Subcutaneous adipose tissue (tissue), 4 donors: ENCODE results near the gene POLR3GL. TPM values are rescaled to one million over a fixed set of nuclear protein-coding genes. Genes with fewer than 3 reads are reported as not detected.

Experiments
- total RNA-seq, 4 donors: library from RNA; depleted of rRNA; stranded (reverse); fragments of >200 nt; gene quantifications; one replicate each; pipeline ENCODE4 v1.1.0, GENCODE V29; 2016
- TF ChIP-seq, protein P1 (sequence below): fragments of 450-650 bp; IDR thresholded peaks from one replicate; pipeline ENCODE4 v1.5.1; 2016; ENCODE audit warnings: low read depth, mild to moderate bottlenecking, control low read depth, antibody characterized with exemption, moderate library complexity

The POLR3GL gene
- total RNA-seq, 4 donors from 2014 or later, result 19.6 to 39.9 (median 32.8) TPM

DNA sequence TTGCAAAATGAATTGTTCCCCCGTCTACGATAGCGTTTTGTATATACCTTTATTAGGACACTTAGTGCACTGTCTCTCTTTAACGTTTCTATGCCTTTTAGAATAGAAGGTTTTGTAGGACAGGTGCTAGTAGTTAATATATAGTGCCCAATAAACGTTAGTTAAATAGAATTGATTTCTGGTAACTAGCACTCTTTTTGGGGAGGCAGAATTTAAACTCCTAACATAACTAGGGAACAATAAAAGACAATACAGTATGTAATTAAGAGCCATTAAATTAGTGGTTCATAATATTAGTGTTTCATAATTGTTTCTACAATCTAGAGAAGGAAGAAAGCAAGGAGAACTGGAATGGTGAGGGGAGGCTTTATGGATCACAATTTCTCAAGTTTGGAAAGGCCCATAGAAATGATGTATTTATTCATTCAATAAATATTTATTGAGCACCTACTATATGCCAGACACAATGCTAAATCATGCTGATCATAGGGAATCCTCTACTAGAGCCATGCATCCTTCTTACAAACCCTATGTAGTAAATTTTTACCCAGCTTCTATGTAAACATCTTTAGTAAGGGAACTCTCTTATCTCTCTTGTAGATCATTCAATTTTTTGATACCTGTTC, 742 bp downstream of the POLR3GL start:
- TF ChIP-seq, protein P1, sequence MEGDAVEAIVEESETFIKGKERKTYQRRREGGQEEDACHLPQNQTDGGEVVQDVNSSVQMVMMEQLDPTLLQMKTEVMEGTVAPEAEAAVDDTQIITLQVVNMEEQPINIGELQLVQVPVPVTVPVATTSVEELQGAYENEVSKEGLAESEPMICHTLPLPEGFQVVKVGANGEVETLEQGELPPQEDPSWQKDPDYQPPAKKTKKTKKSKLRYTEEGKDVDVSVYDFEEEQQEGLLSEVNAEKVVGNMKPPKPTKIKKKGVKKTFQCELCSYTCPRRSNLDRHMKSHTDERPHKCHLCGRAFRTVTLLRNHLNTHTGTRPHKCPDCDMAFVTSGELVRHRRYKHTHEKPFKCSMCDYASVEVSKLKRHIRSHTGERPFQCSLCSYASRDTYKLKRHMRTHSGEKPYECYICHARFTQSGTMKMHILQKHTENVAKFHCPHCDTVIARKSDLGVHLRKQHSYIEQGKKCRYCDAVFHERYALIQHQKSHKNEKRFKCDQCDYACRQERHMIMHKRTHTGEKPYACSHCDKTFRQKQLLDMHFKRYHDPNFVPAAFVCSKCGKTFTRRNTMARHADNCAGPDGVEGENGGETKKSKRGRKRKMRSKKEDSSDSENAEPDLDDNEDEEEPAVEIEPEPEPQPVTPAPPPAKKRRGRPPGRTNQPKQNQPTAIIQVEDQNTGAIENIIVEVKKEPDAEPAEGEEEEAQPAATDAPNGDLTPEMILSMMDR, result no peak

DNA sequence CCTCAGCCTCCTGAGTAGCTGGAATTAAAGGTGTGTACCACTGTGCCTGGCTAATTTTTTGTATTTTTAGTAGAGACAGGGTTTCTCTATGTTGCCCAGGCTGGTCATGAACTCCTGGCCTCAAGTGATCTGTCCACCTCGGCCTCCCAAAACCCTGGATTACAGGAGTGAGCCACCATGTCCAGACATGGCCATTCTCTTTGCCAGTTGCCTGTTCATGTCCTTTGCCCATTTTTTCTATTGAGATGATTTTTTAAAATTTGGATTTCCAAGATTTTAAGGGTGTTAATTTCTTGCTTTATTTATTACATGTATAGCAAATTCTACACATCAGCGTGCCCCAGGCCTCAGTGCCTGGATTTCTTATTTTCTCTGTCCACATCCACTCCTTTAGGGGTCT, 2.8 kb downstream of the POLR3GL start:
- TF ChIP-seq, protein P1, result no peak

DNA sequence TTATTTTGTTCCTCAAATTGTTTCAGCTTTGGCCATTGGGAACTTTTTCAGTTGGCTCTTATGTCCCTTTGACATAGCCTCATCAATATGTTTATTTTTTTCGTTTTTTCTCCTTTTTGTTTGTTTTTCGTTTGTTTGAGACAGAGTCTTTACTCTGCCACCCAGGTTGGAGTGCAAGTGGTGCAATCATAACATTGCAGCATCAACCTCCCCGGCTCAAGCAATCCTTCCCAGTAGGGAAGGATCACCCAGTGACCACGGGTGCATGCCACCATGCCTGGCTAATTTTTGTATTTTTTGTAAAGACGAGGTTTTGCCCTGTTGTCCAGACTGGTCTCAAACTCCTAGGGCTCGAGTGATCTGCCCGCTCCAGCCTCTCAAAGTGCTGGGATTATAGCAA, 8.1 kb downstream of the POLR3GL start:
- TF ChIP-seq, protein P1, result no peak

DNA sequence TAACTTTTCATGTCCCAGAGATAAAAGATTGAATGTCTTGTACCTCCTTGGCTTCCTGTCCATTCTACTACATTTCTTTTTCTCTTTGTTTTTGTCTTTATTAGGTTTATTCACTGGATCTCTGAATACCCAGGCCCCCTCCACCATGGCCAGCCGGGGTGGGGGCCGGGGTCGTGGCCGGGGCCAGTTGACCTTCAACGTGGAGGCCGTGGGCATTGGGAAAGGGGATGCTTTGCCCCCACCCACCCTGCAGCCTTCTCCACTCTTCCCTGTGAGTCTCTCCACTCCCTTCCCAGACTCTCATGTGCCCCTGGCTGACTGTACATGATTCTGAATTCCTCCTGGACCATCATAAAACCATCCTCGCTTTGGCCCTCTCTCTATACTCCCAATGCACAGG, 10.2 kb downstream of the POLR3GL start:
- TF ChIP-seq, protein P1, result no peak

DNA sequence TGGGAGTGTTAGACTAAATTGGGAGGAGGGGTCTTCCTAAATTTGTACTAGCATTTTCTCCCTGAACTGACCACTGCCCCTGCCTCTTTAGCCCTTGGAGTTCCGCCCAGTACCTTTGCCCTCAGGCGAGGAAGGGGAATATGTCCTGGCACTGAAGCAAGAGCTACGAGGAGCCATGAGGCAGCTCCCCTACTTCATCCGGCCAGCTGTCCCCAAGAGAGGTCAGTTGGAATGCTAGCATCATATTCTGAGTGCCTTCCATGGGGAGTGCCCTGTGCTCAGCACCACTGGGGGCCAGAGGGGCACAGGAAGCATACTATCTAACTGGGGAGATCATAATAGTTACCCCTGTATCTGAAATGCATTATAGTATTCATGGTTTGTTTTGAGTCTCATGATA, 10.7 kb downstream of the POLR3GL start:
- TF ChIP-seq, protein P1, result no peak

DNA sequence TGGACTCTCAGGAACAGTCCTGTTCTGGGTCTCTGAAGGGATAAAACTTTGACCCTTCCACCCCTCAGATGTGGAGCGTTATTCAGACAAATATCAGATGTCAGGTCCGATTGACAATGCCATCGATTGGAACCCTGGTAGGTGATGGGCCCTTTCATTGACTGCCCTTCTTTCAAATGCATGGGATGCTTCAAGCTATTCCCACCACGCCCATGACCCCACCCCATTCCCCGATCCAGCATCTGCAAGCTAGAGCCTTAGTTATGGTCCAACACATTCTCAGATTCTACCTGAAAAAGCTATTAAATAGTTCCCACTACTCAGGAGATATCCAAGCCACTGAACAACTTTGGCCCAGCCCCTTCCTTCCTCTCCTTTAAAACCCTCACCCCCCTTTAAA, 12.5 kb downstream of the POLR3GL start:
- TF ChIP-seq, protein P1, result no peak

DNA sequence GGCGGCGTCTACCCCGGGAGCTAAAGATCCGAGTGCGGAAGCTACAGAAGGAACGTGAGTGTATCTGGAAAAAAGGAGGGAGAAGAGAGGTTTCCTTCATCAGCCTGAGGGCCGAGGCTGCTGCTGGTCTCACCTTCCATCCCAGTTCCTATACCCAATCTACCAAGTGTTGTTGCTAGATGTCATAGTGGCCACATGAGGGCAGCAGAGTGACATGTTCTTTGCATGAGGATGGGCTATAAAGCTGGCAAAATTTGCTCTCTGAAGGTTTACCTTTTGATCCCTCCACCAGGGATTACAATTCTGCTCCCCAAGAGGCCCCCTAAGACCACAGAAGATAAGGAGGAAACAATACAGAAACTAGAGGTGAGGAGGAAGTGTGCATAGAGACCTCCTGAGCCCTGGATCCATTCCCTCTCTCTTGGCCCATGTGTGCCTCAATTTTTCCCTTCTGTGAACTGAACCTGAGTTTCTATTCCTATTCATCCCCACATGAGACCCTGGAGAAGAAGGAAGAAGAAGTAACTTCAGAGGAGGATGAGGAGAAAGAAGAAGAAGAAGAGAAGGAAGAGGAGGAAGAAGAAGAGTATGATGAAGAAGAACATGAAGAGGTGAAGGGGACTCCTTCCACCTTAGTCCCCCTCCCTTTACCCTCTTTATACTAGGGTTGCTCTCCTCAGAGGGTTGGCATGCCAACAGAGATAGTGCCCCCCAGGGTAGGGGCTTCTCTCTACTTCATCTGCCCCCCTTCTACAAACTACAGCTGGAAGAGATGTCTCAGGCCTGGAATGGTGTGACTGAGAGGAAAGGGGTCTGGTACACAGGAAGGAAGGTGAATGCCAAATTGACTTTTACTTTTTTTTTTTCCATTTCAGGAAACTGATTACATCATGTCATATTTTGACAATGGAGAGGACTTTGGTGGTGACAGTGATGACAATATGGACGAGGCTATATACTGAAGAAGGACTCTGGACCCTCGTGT, 13.3 kb downstream of the POLR3GL start:
- TF ChIP-seq, protein P1, result no peak
